ENCODE measurements around the gene ZNF525.

DNA sequence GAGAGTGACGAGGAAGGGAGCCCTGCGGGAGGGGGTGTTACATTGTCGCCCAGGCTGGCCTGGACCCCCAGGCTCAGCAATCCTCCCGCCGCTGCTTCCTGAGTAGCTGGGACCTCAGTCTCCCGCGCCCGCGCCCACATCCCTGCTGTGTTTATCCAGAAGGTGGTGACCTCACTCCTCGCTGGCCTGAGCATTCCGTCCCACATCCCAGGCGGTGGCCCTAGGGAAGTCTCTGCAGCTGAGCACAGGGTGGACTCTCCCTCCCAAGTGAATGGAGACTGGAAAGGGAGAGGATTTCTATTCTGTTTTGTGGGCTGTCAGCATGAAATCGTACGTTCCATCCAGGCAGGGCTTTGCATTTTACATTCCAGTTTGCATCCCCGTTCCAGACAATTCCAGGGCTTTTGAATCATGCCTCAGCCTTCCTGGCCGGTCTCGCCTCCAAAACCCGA is 29.0 kb downstream of the ZNF525 start:
- no peak for TF ChIP-seq EP300 (IDR thresholded peaks at IDR 0.05)
- no peak for TF ChIP-seq POLR2A (IDR thresholded peaks at IDR 0.05)
- TF ChIP-seq POLR2AphosphoS5 (IDR thresholded peaks at IDR 0.05): no peak

Measured in upper lobe of left lung (tissue), 4 donors.